ENCODE measurements around the gene CYFIP2.

The CYFIP2 gene

DNA sequence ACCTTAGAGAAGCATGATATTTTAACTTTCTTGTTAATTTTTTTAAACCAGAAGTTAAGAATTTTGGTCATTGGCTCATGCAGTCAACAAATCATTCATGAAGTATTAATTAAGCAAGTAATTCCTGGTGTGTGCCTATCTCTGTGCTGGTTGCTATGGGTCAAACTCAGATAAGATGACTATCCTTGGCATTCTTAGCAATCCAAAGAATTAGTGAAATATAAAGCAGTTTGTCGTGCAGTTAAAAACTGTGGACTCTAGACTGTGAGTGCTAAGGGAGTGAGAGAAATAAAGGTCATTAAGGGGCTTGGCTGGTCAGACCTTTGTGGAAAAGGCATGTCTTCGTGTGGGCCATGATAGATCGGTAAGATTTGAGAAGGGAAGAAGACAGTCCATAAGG lies 4.8 kb downstream of the CYFIP2 start:
- DNase-seq, result no peak
- H3K27ac Mint-ChIP-seq, result peak overlapping the region; percentile 97
- peaks cover 57% of the 10 kb centered on the region for H3K36me3 Mint-ChIP-seq (ENCODE audit: low read depth)
- no peaks in the 10 kb centered on the region for H3K9me3 Mint-ChIP-seq
- peaks cover 80% of the 10 kb centered on the region for H3K4me1 Mint-ChIP-seq (ENCODE audit: low read depth)
- H3K27me3 Mint-ChIP-seq, result no peaks in the 10 kb centered on the region
- H3K4me3 Mint-ChIP-seq, result peak overlapping the region; percentile 95

DNA sequence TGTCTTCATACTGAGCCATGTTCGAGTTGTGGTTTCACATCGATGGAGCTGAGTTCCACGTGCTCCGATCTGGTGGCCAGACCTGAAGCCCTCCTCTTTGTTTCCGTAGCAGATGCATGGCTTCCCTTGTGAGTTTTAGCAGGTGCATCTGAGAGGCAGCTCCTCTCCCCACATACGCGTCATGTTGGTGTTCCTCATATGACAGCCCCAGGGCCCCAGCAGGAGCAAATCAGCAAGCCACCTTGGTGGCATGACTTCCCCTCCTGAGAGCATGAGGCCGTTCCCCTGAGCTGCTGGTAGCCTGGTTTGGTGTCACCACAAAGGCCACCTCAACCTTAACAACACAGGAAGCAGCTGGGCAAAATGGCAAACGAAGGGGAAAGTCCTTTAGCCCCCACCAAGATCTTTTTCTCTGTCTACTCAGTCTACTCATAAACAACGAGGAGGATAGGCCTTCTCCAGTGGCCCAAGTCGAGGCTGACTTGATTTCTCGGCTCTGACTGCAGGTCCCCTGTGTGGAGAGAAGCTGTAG lies 5.9 kb downstream of the CYFIP2 start:
- H3K27me3 Mint-ChIP-seq, result no peaks in the 10 kb centered on the region
- peak overlapping the region; percentile 97 for H3K27ac Mint-ChIP-seq
- H3K36me3 Mint-ChIP-seq (ENCODE audit: low read depth), result peaks cover 61% of the 10 kb centered on the region
- peaks cover 90% of the 10 kb centered on the region for H3K4me1 Mint-ChIP-seq (ENCODE audit: low read depth)
- H3K9me3 Mint-ChIP-seq, result no peaks in the 10 kb centered on the region
- H3K4me3 Mint-ChIP-seq, result peak overlapping the region; percentile 95
- DNase-seq, result peak; percentile 83

DNA sequence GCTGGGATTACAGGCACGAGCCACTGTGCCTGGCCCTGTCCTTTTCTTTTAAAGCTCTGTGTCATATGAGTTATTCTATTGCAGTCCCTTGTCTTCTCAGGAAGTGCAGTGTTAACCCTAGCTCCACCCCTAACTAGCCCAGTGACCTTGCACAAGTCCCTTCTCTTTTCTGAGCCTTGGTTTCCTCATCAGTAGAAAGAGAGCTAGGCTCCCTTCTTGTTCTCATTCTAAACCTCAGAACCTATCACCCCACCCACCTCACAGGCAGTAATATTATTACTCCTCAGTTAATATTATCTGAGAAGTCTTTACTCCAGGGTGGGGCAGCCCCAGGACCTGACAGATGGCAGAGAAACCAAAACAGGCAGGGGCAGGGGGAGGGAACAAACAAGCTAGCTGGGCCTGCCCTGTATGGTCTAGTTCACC lies 7.2 kb downstream of the CYFIP2 start:
- peak overlapping the region; percentile 97 for H3K27ac Mint-ChIP-seq
- H3K4me1 Mint-ChIP-seq (ENCODE audit: low read depth), result peaks cover 89% of the 10 kb centered on the region
- no peaks in the 10 kb centered on the region for H3K27me3 Mint-ChIP-seq
- H3K4me3 Mint-ChIP-seq, result peak overlapping the region; percentile 95
- DNase-seq, result no peak
- H3K36me3 Mint-ChIP-seq (ENCODE audit: low read depth), result peaks cover 56% of the 10 kb centered on the region
- no peaks in the 10 kb centered on the region for H3K9me3 Mint-ChIP-seq

DNA sequence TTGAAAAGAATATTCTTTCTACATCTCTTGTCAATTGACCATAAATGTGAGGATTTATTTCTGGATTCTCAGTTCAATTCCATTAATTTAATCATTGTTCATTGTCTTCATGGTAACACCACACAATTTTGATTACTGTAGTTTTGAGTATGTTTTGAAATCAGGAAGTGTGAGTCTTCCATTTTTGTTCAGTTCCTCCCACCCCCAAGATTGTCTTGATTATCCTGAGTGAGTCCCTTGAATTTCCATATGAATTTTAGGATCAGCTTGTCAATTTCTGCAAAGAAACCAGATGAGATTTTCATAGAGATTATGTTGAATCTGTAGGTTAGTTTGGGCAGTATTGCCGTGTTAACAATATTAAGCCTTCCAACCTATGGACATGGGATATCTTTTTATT lies 9.5 kb downstream of the CYFIP2 start:
- Mint-ChIP-seq H3K36me3 (ENCODE audit: low read depth) (peaks cover 51% of the 10 kb centered on the region), H3K27me3 (no peaks in the 10 kb centered on the region), H3K9me3 (no peaks in the 10 kb centered on the region), H3K27ac (peak overlapping the region; percentile 53), H3K4me3 (no peak overlapping the region), H3K4me1 (ENCODE audit: low read depth) (peaks cover 89% of the 10 kb centered on the region)
- no peak for DNase-seq

DNA sequence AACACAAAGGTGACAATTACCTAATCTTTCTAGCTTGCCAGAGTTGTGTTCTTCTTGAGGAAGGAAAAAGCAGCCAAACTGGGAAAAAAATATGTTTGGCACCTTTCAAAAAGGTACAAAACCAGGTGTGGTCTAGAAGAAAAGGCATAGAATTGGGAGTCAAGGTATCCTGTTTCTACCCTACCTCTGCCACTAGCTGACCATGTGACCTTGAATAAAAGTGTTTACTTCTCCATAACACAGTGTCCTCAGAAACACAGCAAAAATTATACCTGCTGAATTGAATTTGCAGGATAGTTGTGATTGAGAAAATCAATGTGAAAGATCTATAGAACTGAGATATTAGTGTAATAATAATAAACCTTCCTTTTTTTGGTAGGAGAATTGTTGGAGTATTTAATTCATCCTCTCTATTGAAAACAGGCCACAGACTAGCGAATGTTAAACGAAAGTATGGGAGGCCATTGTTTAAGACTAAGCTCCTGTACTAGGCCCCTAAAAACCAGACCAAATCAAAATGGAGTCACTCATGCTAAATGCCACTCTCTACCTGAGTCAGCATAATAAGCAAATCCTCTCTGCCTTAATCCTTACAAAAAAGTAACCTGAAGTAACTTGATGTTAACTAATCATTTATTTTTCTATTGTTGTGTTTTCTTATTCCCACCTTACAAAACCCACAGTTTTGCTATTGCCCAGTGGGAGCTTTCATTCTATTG lies 12.6 kb downstream of the CYFIP2 start:
- DNase-seq, result no peak
- Mint-ChIP-seq H3K4me1 (ENCODE audit: low read depth) (peaks cover 90% of the 10 kb centered on the region), H3K36me3 (ENCODE audit: low read depth) (peaks cover 52% of the 10 kb centered on the region), H3K27me3 (no peaks in the 10 kb centered on the region), H3K4me3 (no peak overlapping the region), H3K27ac (peak overlapping the region; percentile 58), H3K9me3 (peaks cover 5% of the 10 kb centered on the region)

DNA sequence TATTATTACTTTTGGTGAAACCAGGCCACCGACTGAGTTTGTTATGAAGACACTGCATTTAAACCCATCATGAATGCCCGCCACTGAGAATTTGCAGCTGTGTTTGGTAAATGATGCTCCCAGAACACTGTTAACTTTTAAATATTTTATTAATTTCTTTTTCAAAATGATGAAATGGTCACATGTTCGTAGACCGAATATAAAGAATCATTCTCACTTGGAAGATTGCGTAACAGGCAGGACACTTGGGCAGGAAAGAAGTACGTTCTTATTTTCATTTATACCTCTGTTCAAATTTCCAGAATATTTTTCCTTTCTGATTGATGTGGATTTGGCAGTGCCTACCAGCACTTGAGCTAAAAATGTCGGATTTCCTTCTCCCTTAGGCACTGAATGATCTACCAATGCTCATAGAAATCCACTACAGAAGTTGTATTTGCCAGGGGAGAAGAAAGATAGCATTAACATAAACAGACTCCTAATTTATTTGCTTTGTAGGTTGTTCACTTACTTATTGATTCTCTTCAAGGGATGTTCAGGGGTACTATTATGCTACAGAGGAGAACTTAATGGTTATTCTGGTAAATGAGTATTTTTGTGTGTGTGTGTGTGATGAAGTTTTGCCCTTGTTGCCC lies 13.8 kb downstream of the CYFIP2 start:
- Mint-ChIP-seq H3K27me3 (no peaks in the 10 kb centered on the region), H3K27ac (peak overlapping the region; percentile 89), H3K4me1 (ENCODE audit: low read depth) (peaks cover 90% of the 10 kb centered on the region), H3K9me3 (peaks cover 5% of the 10 kb centered on the region), H3K4me3 (no peak overlapping the region), H3K36me3 (ENCODE audit: low read depth) (peaks cover 60% of the 10 kb centered on the region)
- DNase-seq, result no peak

DNA sequence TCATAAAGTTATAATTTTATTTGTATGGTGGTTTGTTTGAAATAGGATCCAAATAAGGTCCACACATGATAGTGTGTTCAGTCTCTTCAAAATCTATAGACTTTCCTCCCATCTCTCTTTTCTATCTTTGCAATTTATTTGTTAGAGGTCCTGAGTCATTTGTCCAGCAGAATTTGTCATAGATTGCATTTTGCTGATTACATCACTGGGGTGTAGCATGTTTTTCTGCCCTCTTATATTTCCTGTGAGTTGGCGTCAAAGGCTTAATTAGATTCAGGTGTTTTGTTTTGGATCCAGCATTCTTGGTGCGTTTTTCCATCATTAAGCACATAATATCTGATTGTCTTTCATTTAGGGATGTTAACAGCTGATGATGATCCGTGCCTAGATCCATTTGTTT lies 15.0 kb downstream of the CYFIP2 start:
- Mint-ChIP-seq H3K4me1 (ENCODE audit: low read depth) (peaks cover 94% of the 10 kb centered on the region), H3K36me3 (ENCODE audit: low read depth) (peaks cover 69% of the 10 kb centered on the region), H3K4me3 (peak overlapping the region; percentile 9), H3K27ac (peak overlapping the region; percentile 89), H3K27me3 (no peaks in the 10 kb centered on the region), H3K9me3 (peaks cover 5% of the 10 kb centered on the region)
- DNase-seq, result no peak

DNA sequence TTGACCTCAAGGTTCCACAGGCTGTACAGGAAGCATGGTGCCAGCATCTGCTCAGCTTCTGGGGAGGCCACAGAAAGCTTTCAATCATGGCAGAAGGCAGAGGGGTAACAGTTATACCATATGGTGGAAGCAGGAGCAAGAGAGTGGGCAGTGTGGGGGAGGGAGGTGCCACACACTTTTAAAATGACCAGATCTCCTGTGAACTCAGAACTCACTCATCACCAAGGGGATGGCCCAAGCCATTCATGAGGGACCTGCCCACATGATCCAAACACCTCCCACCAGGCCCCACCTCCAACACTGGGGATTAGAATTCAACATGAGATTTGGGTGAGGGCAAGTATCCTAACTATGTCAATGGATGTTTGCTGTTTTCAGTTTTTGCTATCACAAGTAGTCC lies 16.2 kb downstream of the CYFIP2 start:
- peaks cover 68% of the 10 kb centered on the region for H3K36me3 Mint-ChIP-seq (ENCODE audit: low read depth)
- H3K9me3 Mint-ChIP-seq, result peaks cover 5% of the 10 kb centered on the region
- H3K27me3 Mint-ChIP-seq, result no peaks in the 10 kb centered on the region
- peak overlapping the region; percentile 89 for H3K27ac Mint-ChIP-seq
- peaks cover 84% of the 10 kb centered on the region for H3K4me1 Mint-ChIP-seq (ENCODE audit: low read depth)
- peak overlapping the region; percentile 18 for H3K4me3 Mint-ChIP-seq
- DNase-seq, result no peak

DNA sequence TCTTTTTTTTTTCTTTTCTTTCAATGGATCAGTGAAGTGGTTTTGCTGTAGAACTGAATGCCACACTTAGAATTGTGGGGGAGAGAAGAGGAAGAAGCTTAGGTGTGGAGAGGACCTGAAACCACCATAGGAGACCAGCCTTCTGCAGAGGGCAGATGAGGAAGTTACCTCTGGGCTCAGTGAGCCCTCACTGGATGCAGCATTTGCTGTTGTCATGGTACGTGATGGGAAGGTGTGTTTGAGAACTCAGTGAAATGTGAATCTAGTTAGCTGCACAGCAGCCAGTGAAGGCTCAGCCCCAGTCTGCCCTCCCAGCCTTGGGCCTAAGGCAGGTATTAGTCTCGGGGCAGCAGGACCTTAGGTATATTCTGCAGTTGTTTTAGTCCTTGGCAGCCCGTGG lies 17.5 kb downstream of the CYFIP2 start:
- no peak for DNase-seq
- Mint-ChIP-seq H3K9me3 (peaks cover 5% of the 10 kb centered on the region), H3K4me3 (peak overlapping the region; percentile 1), H3K36me3 (ENCODE audit: low read depth) (peaks cover 71% of the 10 kb centered on the region), H3K27ac (peak overlapping the region; percentile 89), H3K4me1 (ENCODE audit: low read depth) (peaks cover 85% of the 10 kb centered on the region), H3K27me3 (no peaks in the 10 kb centered on the region)

DNA sequence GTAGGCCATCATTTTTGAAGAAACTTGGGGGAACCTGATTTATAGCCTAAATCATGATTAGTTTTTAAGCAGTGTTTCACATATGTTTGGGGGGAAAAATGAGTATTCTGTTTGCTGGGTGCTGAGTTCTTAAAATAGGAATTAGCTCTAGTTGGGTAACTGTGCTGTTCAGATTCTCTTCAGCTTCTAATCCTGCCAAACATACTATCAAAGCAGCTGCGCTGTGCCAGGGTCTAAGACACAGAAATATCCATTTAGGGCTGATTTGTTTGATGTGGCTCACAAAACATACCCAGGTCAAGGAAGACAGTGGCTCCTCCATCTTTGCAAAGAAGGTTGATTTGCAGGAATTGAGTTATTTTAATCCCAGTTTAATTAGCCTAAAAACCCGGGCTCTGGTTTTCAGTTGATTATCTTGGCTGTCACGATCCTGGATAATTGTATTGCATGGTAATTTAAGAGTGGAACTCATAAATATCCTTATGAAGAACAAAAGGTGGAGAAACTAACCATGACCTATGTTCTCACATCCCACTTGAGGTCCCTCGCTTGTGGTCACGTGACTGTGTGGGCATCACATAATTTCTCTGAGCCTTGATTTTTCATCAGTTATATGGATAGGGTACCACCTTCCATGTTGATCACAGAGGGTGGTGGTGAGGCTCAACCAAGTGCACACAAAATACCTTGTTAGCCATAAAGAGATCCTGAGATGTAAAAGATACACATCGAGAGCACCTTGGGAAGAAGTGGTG lies 18.7 kb downstream of the CYFIP2 start:
- Mint-ChIP-seq H3K9me3 (peaks cover 5% of the 10 kb centered on the region), H3K27me3 (no peaks in the 10 kb centered on the region), H3K36me3 (ENCODE audit: low read depth) (peaks cover 75% of the 10 kb centered on the region), H3K27ac (peak overlapping the region; percentile 65), H3K4me3 (no peak overlapping the region), H3K4me1 (ENCODE audit: low read depth) (peaks cover 84% of the 10 kb centered on the region)
- no peak for DNase-seq

DNA sequence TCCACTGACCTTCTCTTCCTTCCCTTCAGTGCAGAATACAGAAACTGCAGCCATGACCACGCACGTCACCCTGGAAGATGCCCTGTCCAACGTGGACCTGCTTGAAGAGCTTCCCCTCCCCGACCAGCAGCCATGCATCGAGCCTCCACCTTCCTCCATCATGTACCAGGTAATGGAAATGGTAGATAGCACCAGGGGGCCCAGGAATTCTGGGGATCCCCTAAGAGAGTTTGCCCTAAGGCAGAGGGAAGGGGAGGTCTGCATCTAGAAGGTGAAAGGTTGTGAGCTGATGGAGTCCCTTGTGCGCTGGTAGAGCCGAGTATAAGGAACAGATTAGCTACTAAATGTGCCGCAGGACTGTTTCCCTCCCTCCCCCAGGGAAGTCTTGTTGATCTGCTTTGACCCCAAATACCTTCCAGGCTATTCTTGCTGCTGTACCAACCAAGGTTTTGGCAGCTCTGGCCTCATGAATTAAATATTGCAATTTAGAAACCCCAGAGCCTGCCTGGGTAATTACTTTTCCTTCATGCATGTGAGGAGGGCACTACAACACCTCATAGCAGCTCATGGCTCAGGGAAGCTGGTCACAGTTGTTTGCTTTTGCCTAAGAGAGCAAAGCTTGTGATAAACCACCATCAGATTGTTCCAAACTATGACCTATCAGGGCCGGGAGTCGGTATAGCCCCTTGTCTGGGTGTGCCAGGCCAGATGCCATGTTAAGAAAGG lies 19.6 kb downstream of the CYFIP2 start:
- Mint-ChIP-seq H3K27me3 (no peaks in the 10 kb centered on the region), H3K36me3 (ENCODE audit: low read depth) (peaks cover 81% of the 10 kb centered on the region), H3K4me3 (no peak overlapping the region), H3K9me3 (peaks cover 5% of the 10 kb centered on the region), H3K27ac (peak overlapping the region; percentile 66), H3K4me1 (ENCODE audit: low read depth) (peaks cover 86% of the 10 kb centered on the region)
- no peak for DNase-seq

DNA sequence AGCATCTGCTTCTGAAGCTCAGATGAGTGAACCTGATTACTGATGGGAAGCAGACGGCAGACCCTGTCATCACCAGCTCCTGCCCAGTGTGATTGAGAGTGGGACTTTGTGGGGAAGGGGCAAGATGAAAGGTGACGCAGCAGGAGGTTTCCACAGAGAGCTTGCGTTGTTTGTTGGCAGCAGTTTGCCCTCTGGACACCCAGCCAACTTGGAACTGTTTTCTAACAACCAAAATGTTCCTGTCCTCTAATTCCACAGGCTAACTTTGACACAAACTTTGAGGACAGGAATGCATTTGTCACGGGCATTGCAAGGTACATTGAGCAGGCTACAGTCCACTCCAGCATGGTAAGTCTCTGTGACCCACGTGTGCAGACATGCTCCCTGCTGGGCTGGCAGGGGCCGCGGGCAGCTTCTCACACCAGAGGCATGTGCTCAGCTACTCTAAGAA lies 20.9 kb downstream of the CYFIP2 start:
- peaks cover 85% of the 10 kb centered on the region for H3K36me3 Mint-ChIP-seq (ENCODE audit: low read depth)
- no peak for DNase-seq
- peaks cover 86% of the 10 kb centered on the region for H3K4me1 Mint-ChIP-seq (ENCODE audit: low read depth)
- H3K9me3 Mint-ChIP-seq, result peaks cover 3% of the 10 kb centered on the region
- H3K27ac Mint-ChIP-seq, result peak overlapping the region; percentile 66
- no peaks in the 10 kb centered on the region for H3K27me3 Mint-ChIP-seq
- no peak overlapping the region for H3K4me3 Mint-ChIP-seq

DNA sequence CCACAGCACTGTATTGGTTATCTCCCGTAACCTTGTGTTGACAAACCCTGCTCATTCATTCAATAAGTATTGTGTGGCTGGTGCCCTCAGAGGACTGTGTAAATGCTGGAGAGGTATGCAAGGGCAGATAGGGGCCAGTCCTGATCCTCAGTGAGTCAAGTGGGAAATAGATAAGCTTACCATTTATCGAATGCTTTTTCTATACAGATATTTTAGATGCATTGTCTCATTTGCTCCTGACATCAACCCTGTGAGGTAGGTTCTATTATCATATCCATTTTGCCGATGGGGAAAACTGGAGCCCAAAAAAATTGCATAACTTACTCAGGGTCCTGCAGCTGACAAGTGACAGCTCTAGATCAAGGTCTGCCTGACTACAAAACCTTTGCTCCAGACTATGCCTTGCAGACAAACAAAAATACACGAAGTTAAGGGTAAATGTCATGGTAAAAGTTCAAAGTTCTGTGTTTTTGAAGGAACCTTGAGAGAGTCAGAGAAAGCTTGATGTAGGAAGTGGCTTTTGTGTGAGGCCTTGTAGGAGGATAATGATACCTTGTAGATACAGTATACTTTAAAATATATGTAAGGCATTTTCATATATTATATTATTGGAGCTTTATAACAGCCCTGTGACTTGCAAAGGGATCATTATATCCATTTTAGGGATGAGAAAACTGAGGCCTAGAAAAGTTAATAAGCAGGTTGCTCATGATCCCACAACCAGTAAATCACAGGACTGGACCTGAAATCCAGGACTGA lies 22.7 kb downstream of the CYFIP2 start:
- DNase-seq, result no peak
- H3K36me3 Mint-ChIP-seq (ENCODE audit: low read depth), result peaks cover 90% of the 10 kb centered on the region
- peak overlapping the region; percentile 77 for H3K27ac Mint-ChIP-seq
- H3K27me3 Mint-ChIP-seq, result no peaks in the 10 kb centered on the region
- no peaks in the 10 kb centered on the region for H3K9me3 Mint-ChIP-seq
- H3K4me3 Mint-ChIP-seq, result no peak overlapping the region
- H3K4me1 Mint-ChIP-seq (ENCODE audit: low read depth), result peaks cover 85% of the 10 kb centered on the region

Measured in activated T-cell treated with anti-CD3 and anti-CD28 coated beads, Interleukin-2, amount 50 U/mL, for 24 hours (primary cell).